Vagina (tissue), 2 donors: ENCODE results near the gene DNAH6.

Experiments used
- CTCF ChIP-seq, 3 experiments: fragments of 450-650 bp in 2 of 3; fragments of 200-600 bp in 1 of 3; sonication (generic) in 1 of 3; IDR thresholded peaks; one replicate each; pipeline ENCODE4 v1.5.1; 2017 to 2019; ENCODE audit warnings: antibody characterized with exemption in 3 of 3, mild to moderate bottlenecking in 2 of 3, moderate library complexity in 2 of 3
- POLR2A ChIP-seq, 2 donors: fragments of 450-650 bp; IDR thresholded peaks; one replicate each; pipeline ENCODE4 v1.6.1; 2017; ENCODE audit warnings: antibody characterized with exemption in 2 of 2, mild to moderate bottlenecking in 2 of 2, moderate library complexity in 2 of 2
- POLR2AphosphoS5 ChIP-seq, 2 donors: sonication (generic); formaldehyde crosslinking; IDR thresholded peaks; one replicate each; pipeline ENCODE4 v1.9.0; 2017; ENCODE audit warnings: antibody characterized with exemption in 2 of 2, mild to moderate bottlenecking in 2 of 2, low read depth in 1 of 2; ENCODE audit not compliant: insufficient read depth in 1 of 2

GRCh38 chr2:84702941-84703340, 186.6 kb downstream of the DNAH6 start:
- TF ChIP-seq POLR2A (IDR thresholded peaks at IDR 0.05), result no peak
- TF ChIP-seq CTCF (IDR thresholded peaks at IDR 0.05), result no peak
- no peak for TF ChIP-seq POLR2AphosphoS5 (IDR thresholded peaks at IDR 0.05; ENCODE audit: insufficient read depth in 1 of 2, low read depth in 1 of 2)
